Activated naive CD8-positive, alpha-beta T cell treated with anti-CD3 and anti-CD28 coated beads for 36 hours (primary cell): ENCODE data around the gene VWA1. TPM values are rescaled to one million over a fixed set of nuclear protein-coding genes. Genes with fewer than 3 reads are reported as not detected.
A peak's percentile ranks its signal among the peaks of the same experiment; 100 is the strongest.
"Not testable (repeated sequence)": the region's sequence is repeated elsewhere in the genome, so short reads cannot be mapped to it uniquely, and the experiment has no call there.

Experiments
- DNase-seq: peaks from one replicate; pipeline ENCODE4 v3.0.0; 2021
- H3K27ac Mint-ChIP-seq: one replicate; pipeline ENCODE4 v1.8.0; 2022; ENCODE audit warnings: mild to moderate bottlenecking, moderate library complexity, mixed read lengths
- H3K27me3 Mint-ChIP-seq: one replicate; pipeline ENCODE4 v1.8.0; 2022; ENCODE audit warnings: mild to moderate bottlenecking, mixed read lengths
- H3K36me3 Mint-ChIP-seq: one replicate; pipeline ENCODE4 v1.8.0; 2021; ENCODE audit warnings: mild to moderate bottlenecking, mixed read lengths
- H3K4me1 Mint-ChIP-seq: one replicate; pipeline ENCODE4 v1.8.0; 2021; ENCODE audit warnings: mixed read lengths
- H3K4me3 Mint-ChIP-seq: one replicate; pipeline ENCODE4 v1.8.0; 2022; ENCODE audit warnings: mild to moderate bottlenecking, moderate library complexity, mixed read lengths
- H3K9me3 Mint-ChIP-seq: one replicate; pipeline ENCODE4 v1.8.0; 2022; ENCODE audit warnings: mixed read lengths
- total RNA-seq, 2 experiments: library from RNA; stranded (reverse); gene quantifications; one replicate each; pipeline ENCODE4 v1.2.3, GENCODE V29; 2021

Gene VWA1
- total RNA-seq, 2 experiments from 2014 or later = 0.25 to 0.44 TPM

- H3K27ac Mint-ChIP-seq = peak overlapping the region; percentile 90
- DNase-seq = no peak
- H3K36me3 Mint-ChIP-seq = peaks cover 56% of the 10 kb centered on the region
- no peaks in the 10 kb centered on the region for H3K9me3 Mint-ChIP-seq
- H3K27me3 Mint-ChIP-seq = no peaks in the 10 kb centered on the region
- H3K4me3 Mint-ChIP-seq = peak overlapping the region; percentile 94
- H3K4me1 Mint-ChIP-seq = peaks cover 42% of the 10 kb centered on the region
Measured at GRCh38 chr1:1399872-1400575, 35.5 kb upstream of the VWA1 start.

- Mint-ChIP-seq H3K27ac (peak overlapping the region; percentile 90), H3K4me1 (peaks cover 44% of the 10 kb centered on the region), H3K27me3 (no peaks in the 10 kb centered on the region), H3K36me3 (peaks cover 57% of the 10 kb centered on the region), H3K9me3 (no peaks in the 10 kb centered on the region), H3K4me3 (peak overlapping the region; percentile 94)
- DNase-seq = no peak
Measured at GRCh38 chr1:1400576-1401456, 34.7 kb upstream of the VWA1 start.

GRCh38 chr1:1401457-1402010 is 34.0 kb upstream of the VWA1 start:
- Mint-ChIP-seq H3K27ac (peak overlapping the region; percentile 90), H3K4me3 (peak overlapping the region; percentile 94), H3K36me3 (peaks cover 64% of the 10 kb centered on the region), H3K27me3 (no peaks in the 10 kb centered on the region), H3K4me1 (peaks cover 46% of the 10 kb centered on the region), H3K9me3 (no peaks in the 10 kb centered on the region)
- no peak for DNase-seq

- peaks cover 47% of the 10 kb centered on the region for H3K4me1 Mint-ChIP-seq
- H3K36me3 Mint-ChIP-seq = peaks cover 68% of the 10 kb centered on the region
- peak overlapping the region; percentile 52 for H3K27ac Mint-ChIP-seq
- no peaks in the 10 kb centered on the region for H3K9me3 Mint-ChIP-seq
- no peak overlapping the region for H3K4me3 Mint-ChIP-seq
- H3K27me3 Mint-ChIP-seq = no peaks in the 10 kb centered on the region
- peak; percentile 46 for DNase-seq
Measured at GRCh38 chr1:1402072-1402900, 33.2 kb upstream of the VWA1 start.

- peaks cover 40% of the 10 kb centered on the region for H3K4me1 Mint-ChIP-seq
Measured at GRCh38 chr1:1402901-1403392, 32.5 kb upstream of the VWA1 start.

GRCh38 chr1:1403653-1404052 is 31.8 kb upstream of the VWA1 start:
- H3K4me3 Mint-ChIP-seq = no peak overlapping the region
- H3K36me3 Mint-ChIP-seq = peaks cover 65% of the 10 kb centered on the region
- H3K27ac Mint-ChIP-seq = peak overlapping the region; percentile 18
- no peak for DNase-seq
- H3K27me3 Mint-ChIP-seq = no peaks in the 10 kb centered on the region
- peaks cover 41% of the 10 kb centered on the region for H3K4me1 Mint-ChIP-seq
- no peaks in the 10 kb centered on the region for H3K9me3 Mint-ChIP-seq

More at GRCh38 chr1:1402901-1403392, 32.5 kb upstream of the VWA1 start:
- not testable (repeated sequence) for H3K4me3 Mint-ChIP-seq, H3K27me3 Mint-ChIP-seq, H3K9me3 Mint-ChIP-seq, DNase-seq
- peaks cover 65% of the 10 kb centered on the region for H3K36me3 Mint-ChIP-seq
- peak overlapping the region; percentile 52 for H3K27ac Mint-ChIP-seq

- H3K4me1 Mint-ChIP-seq = peaks cover 42% of the 10 kb centered on the region
- peak overlapping the region; percentile 95 for H3K4me3 Mint-ChIP-seq
- H3K36me3 Mint-ChIP-seq = peaks cover 56% of the 10 kb centered on the region
- H3K9me3 Mint-ChIP-seq = no peaks in the 10 kb centered on the region
- no peaks in the 10 kb centered on the region for H3K27me3 Mint-ChIP-seq
- H3K27ac Mint-ChIP-seq = peak overlapping the region; percentile 92
- peak; percentile 38 for DNase-seq
Measured at GRCh38 chr1:1406101-1406820, 29.2 kb upstream of the VWA1 start.

- H3K27me3 Mint-ChIP-seq = no peaks in the 10 kb centered on the region
- peaks cover 53% of the 10 kb centered on the region for H3K36me3 Mint-ChIP-seq
- no peaks in the 10 kb centered on the region for H3K9me3 Mint-ChIP-seq
- H3K4me1 Mint-ChIP-seq = peaks cover 40% of the 10 kb centered on the region
- DNase-seq = peak; percentile 97
- peak within 1 kb of the TSS; percentile 92 for H3K27ac Mint-ChIP-seq
- H3K4me3 Mint-ChIP-seq = peak within 1 kb of the TSS; percentile 95
Measured at GRCh38 chr1:1406821-1407635, 28.5 kb upstream of the VWA1 start, which contains the start of gene MRPL20. MRPL20 (minus strand) TSS chr1:1407293; CDS start chr1:1407217, 76 bp downstream.

- Mint-ChIP-seq H3K27me3 (no peaks in the 10 kb centered on the region), H3K4me1 (peaks cover 36% of the 10 kb centered on the region), H3K4me3 (peak overlapping the region; percentile 91), H3K9me3 (no peaks in the 10 kb centered on the region), H3K27ac (peak overlapping the region; percentile 87), H3K36me3 (peaks cover 48% of the 10 kb centered on the region)
- peak; percentile 42 for DNase-seq
Measured at GRCh38 chr1:1407636-1408318, 27.7 kb upstream of the VWA1 start.

GRCh38 chr1:1410238-1410637 is 25.3 kb upstream of the VWA1 start:
- peaks cover 28% of the 10 kb centered on the region for H3K4me1 Mint-ChIP-seq
- H3K27me3 Mint-ChIP-seq, H3K9me3 Mint-ChIP-seq, DNase-seq, H3K4me3 Mint-ChIP-seq: not testable (repeated sequence)
- H3K27ac Mint-ChIP-seq = peak overlapping the region; percentile 56
- H3K36me3 Mint-ChIP-seq = peaks cover 35% of the 10 kb centered on the region

GRCh38 chr1:1411626-1412025 is 23.9 kb upstream of the VWA1 start:
- no peaks in the 10 kb centered on the region for H3K9me3 Mint-ChIP-seq
- H3K4me3 Mint-ChIP-seq = no peak overlapping the region
- no peaks in the 10 kb centered on the region for H3K27me3 Mint-ChIP-seq
- H3K4me1 Mint-ChIP-seq = peaks cover 20% of the 10 kb centered on the region
- DNase-seq = no peak
- H3K36me3 Mint-ChIP-seq = peaks cover 22% of the 10 kb centered on the region
- no peak overlapping the region for H3K27ac Mint-ChIP-seq

- Mint-ChIP-seq H3K36me3 (peaks cover 19% of the 10 kb centered on the region), H3K27ac (peak overlapping the region; percentile 22), H3K4me1 (peaks cover 20% of the 10 kb centered on the region)
- not testable (repeated sequence) for H3K4me3 Mint-ChIP-seq, DNase-seq, H3K9me3 Mint-ChIP-seq, H3K27me3 Mint-ChIP-seq
Measured at GRCh38 chr1:1412311-1412902, 23.1 kb upstream of the VWA1 start.
